Spleen (tissue), 11 donors: Measurements from ENCODE around the gene CHIC2. TPM values are rescaled to one million over a fixed set of nuclear protein-coding genes. Genes with fewer than 3 reads are reported as not detected.

Experiments
- DNase-seq: peaks from one replicate; pipeline ENCODE4 v3.0.0-alpha.2; 2020
- H3K27ac ChIP-seq, 8 donors: fragments of 200-600 bp; sonication (generic) in 7 of 8; 1 replicate in 4 of 8; 2 replicates in 4 of 8; pipeline versions ENCODE4 v1.5.0 to v1.8.0; 2016 to 2021; ENCODE audit warnings: inconsistent platforms in 4 of 8, mild to moderate bottlenecking in 4 of 8, moderate library complexity in 1 of 8
- H3K27me3 ChIP-seq, 7 donors: fragments of 200-600 bp; sonication (generic) in 6 of 7; replicated peaks in 1 of 7; 1 replicate in 4 of 7; 2 replicates in 3 of 7; pipeline versions ENCODE4 v1.5.0 to v1.8.0; 2016 to 2021; ENCODE audit warnings: inconsistent platforms in 3 of 7, mild to moderate bottlenecking in 1 of 7
- H3K36me3 ChIP-seq, 6 donors: fragments of 200-600 bp; sonication (generic) in 5 of 6; 1 replicate in 4 of 6; 2 replicates in 2 of 6; pipeline versions ENCODE4 v1.5.0 to v1.8.0; 2016 to 2021; ENCODE audit warnings: inconsistent platforms in 2 of 6
- H3K4me1 ChIP-seq, 6 donors: fragments of 200-600 bp; sonication (generic) in 5 of 6; 1 replicate in 3 of 6; 2 replicates in 3 of 6; pipeline versions ENCODE4 v1.5.0 to v1.8.0; 2016 to 2021; ENCODE audit warnings: inconsistent platforms in 3 of 6
- H3K4me3 ChIP-seq, 8 donors: fragments of 200-600 bp; sonication (generic) in 7 of 8; 1 replicate in 4 of 8; 2 replicates in 4 of 8; pipeline versions ENCODE4 v1.5.0 to v1.8.0; 2016 to 2021; ENCODE audit warnings: inconsistent platforms in 4 of 8, mild to moderate bottlenecking in 4 of 8, moderate library complexity in 2 of 8
- H3K9me3 ChIP-seq, 8 donors: fragments of 200-600 bp; sonication (generic) in 7 of 8; 1 replicate in 4 of 8; 2 replicates in 4 of 8; pipeline versions ENCODE4 v1.5.0 to v1.8.0; 2016 to 2021; ENCODE audit warnings: inconsistent platforms in 4 of 8
- POLR2A ChIP-seq, 3 donors: fragments of 450-650 bp; IDR thresholded peaks; one replicate each; pipeline ENCODE4 v1.5.1; 2017; ENCODE audit warnings: antibody characterized with exemption in 3 of 3, mild to moderate bottlenecking in 1 of 3
- POLR2AphosphoS5 ChIP-seq, 3 donors: sonication (generic); formaldehyde crosslinking; IDR thresholded peaks; one replicate each; pipeline ENCODE4 v1.5.1; 2017; ENCODE audit warnings: antibody characterized with exemption in 3 of 3
- WGBS, 5 donors: extraction: QIAGEN DNeasy Blood & Tissue Kit in 3 of 5; methylation state at CpG; one replicate each; pipeline versions ENCODE4 v1.1.5 to v1.1.7; 2013 to 2018; 5-methylcytosine and 5-hydroxymethylcytosine counted together
- intact Hi-C: fragments of 100-400 bp; cut with DNase I; formaldehyde crosslinking; loops from one replicate; pipeline ENCODE4 v1.15.0; 2023; ENCODE audit warnings: low total_unique reads
- polyA plus RNA-seq, 3 donors: library from polyadenylated mRNA; stranded (reverse); fragments of 200-250 nt; gene quantifications; one replicate each; pipeline ENCODE4 v1.2.1, GENCODE V29; 2013
- total RNA-seq, 7 donors: library from RNA; depleted of rRNA in 3 of 7; stranded (reverse); fragments of >200 nt in 3 of 7; fragmentation: NEBNext Ultra II Directional in 4 of 7; extraction: Animal tissue kit (Norgen Biotek cat#: 25700) in 4 of 7; gene quantifications; one replicate each; pipeline versions ENCODE4 v1.1.0 to v1.2.1, GENCODE V29; 2016 to 2021
- TF ChIP-seq, protein P1 (sequence below), 11 experiments: fragments of 200-600 bp in 7 of 11; fragments of 450-650 bp in 4 of 11; sonication (generic) in 4 of 11; IDR thresholded peaks in 8 of 11; conservative IDR thresholded peaks in 3 of 11; 1 replicate in 7 of 11; 2 replicates in 4 of 11; pipeline versions ENCODE4 v1.4.0 to v1.8.0; 2016 to 2021; ENCODE audit warnings: antibody characterized with exemption in 11 of 11, inconsistent platforms in 4 of 11, mild to moderate bottlenecking in 1 of 11
- donor health status: healthy with polysubstance abuse.
- donor health status: DM: no; HTN: no; CAD: no; lungs with moderate emphysema.
- donor health status: DM: no; HTN: no; CAD: no.
- donor health status: Bipolar disorder and iron deficiency.
- donor health status: healthy.
- donor health status: DM: no; HTN: no; CAD: no.
- donor health status: DM: yes; HTN: yes; CAD: no.

The CHIC2 gene
- total and polyA plus RNA-seq, 10 donors, result 7.6 to 68.2 (median 39.7) TPM

DNA sequence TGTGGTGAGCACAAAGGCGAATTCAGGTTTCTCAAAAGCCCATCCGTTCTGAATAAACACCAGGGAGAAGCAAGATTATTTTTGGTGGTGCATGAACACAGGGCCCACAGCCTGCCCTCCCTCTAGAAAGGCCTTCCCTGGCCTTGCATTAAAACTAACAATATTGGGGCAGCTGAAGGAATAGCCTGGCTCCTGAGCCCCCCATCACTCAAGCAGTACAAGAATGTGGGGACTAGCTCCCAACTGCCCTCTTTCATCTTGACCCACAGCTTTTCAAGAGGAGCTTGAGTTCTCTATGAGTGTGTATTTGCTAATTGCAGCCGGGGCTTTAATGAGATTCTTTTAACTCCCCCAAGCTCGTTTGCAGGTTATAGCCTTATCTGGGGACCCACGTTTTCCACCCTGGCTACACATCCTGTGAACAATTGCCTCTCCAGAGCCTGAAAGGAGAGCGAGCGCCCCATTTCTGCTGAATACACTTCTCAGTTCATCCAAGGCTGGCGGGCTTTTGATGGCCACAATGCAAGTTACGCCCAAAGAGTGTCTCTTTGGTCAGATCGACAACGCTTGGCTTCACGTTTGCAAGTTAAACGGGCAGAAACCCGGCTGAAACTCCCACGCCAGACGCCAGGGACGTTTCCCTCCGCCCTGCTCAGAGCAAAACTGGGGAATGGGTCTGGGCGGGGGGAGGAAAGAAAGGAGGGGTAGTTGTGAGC is 30.9 kb upstream of the CHIC2 start:
- no peaks in the 10 kb centered on the region for H3K9me3 ChIP-seq
- H3K27me3 ChIP-seq, result peaks cover 6 to 100% (median 92%) of the 10 kb centered on the region in 7 donors
- H3K4me3 ChIP-seq, result no peak overlapping the region
- WGBS, 5 donors, result 16 to 25% (median 18%) methylated on average over 19 of the region's 19 CpGs
- intact Hi-C loops, result no loop called here
- DNase-seq, result no peak
- peaks cover 26 to 49% (median 47%) of the 10 kb centered on the region in 6 donors for H3K4me1 ChIP-seq
- TF ChIP-seq, protein P1, sequence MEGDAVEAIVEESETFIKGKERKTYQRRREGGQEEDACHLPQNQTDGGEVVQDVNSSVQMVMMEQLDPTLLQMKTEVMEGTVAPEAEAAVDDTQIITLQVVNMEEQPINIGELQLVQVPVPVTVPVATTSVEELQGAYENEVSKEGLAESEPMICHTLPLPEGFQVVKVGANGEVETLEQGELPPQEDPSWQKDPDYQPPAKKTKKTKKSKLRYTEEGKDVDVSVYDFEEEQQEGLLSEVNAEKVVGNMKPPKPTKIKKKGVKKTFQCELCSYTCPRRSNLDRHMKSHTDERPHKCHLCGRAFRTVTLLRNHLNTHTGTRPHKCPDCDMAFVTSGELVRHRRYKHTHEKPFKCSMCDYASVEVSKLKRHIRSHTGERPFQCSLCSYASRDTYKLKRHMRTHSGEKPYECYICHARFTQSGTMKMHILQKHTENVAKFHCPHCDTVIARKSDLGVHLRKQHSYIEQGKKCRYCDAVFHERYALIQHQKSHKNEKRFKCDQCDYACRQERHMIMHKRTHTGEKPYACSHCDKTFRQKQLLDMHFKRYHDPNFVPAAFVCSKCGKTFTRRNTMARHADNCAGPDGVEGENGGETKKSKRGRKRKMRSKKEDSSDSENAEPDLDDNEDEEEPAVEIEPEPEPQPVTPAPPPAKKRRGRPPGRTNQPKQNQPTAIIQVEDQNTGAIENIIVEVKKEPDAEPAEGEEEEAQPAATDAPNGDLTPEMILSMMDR (IDR thresholded peaks at IDR 0.05 in 8 of 11, conservative IDR thresholded peaks at IDR 0.05 in 3 of 11), result no peak
- H3K27ac ChIP-seq, result no peak overlapping the region
- no peaks in the 10 kb centered on the region for H3K36me3 ChIP-seq

- H3K36me3 ChIP-seq, result no peaks in the 10 kb centered on the region
- 42 to 51% (median 44%) methylated on average over 6 of the region's 6 CpGs for WGBS, 5 donors
- TF ChIP-seq, protein P1 (IDR thresholded peaks at IDR 0.05 in 8 of 11, conservative IDR thresholded peaks at IDR 0.05 in 3 of 11), result no peak
- TF ChIP-seq POLR2AphosphoS5 (IDR thresholded peaks at IDR 0.05), result no peak
- TF ChIP-seq POLR2A (IDR thresholded peaks at IDR 0.05), result no peak
- peaks cover 6 to 100% (median 84%) of the 10 kb centered on the region in 7 donors for H3K27me3 ChIP-seq
- H3K9me3 ChIP-seq, result no peaks in the 10 kb centered on the region
- no peak for DNase-seq
- no peak overlapping the region for H3K27ac ChIP-seq
- no peak overlapping the region for H3K4me3 ChIP-seq
- intact Hi-C loops, result no loop called here
- H3K4me1 ChIP-seq, result peaks cover 17 to 41% (median 39%) of the 10 kb centered on the region in 6 donors
Measured at GRCh38 chr4:54094451-54094850, 30.0 kb upstream of the CHIC2 start.

DNA sequence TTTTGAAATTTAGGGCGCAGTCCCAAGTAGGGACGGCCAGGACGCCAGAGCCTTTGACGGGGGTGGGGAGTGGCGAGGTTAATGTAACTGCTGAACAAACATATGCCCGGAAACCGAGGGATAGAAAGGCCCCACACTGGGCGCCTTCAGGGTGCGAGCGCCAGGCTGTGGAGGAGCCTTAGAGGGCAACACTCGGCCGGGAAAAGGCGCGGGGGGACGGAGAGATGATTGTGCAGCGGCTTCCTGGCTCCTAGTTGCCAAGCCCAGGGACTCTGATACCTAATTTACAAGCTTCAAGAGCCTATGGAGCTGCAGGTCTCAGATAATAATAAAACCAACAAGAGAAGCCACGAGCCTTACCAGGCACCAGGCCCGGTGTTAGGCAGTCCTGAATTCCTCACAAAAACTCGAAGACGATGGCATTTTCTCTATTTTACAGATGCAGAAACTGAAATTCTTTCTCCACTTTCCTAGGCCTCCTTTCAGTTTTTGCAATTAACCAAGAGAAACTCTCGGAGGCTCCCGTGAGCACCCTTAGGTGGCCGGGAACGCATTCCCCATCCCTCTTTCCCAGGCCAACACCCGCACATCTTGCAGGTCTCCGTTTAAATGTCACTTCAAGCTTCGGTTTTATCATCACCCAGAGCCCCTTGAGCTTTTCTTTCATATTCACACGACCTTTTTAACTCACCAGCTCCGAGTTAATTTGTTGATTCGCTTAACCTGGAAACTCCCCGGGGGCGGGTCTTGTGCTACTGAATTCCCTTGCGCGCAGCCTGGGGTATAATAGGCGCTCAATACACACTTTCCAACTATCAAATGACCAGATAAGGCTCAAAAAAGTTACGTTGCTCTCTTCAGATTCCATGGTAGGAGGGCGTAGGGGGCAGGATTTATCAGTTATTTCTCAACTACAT is 29.2 kb upstream of the CHIC2 start:
- H3K27ac ChIP-seq, result no peak overlapping the region
- H3K36me3 ChIP-seq, result no peaks in the 10 kb centered on the region
- H3K4me1 ChIP-seq, result peaks cover 15 to 33% (median 31%) of the 10 kb centered on the region in 6 donors
- H3K9me3 ChIP-seq, result no peaks in the 10 kb centered on the region
- WGBS, 5 donors, result 8 to 18% (median 15%) methylated on average over 37 of the region's 37 CpGs
- peaks cover 6 to 91% (median 75%) of the 10 kb centered on the region in 7 donors for H3K27me3 ChIP-seq
- no peak for DNase-seq
- no peak for TF ChIP-seq POLR2A (IDR thresholded peaks at IDR 0.05)
- TF ChIP-seq, protein P1 (IDR thresholded peaks at IDR 0.05 in 8 of 11, conservative IDR thresholded peaks at IDR 0.05 in 3 of 11), result no peak
- no peak for TF ChIP-seq POLR2AphosphoS5 (IDR thresholded peaks at IDR 0.05)
- intact Hi-C loops, result no loop called here
- H3K4me3 ChIP-seq, result peak overlapping the region in 1 of 8 donors; percentile 2
